Progenitor cell of endocrine pancreas (in vitro differentiated cells): ENCODE results near the gene ZNF134. TPM values are rescaled to one million over a fixed set of nuclear protein-coding genes. Genes with fewer than 3 reads are reported as not detected.

Experiments used
- DNase-seq: peaks from one replicate; pipeline ENCODE4 v3.0.0; 2021; ENCODE audit warnings: low spot score; ENCODE audit not compliant: unreplicated experiment
- H3K27ac Mint-ChIP-seq: 2 replicates; pipeline ENCODE4 v1.8.0; 2021; ENCODE audit warnings: mild to moderate bottlenecking, moderate library complexity, mixed read lengths
- H3K27me3 Mint-ChIP-seq: 2 replicates; pipeline ENCODE4 v1.8.0; 2021; ENCODE audit warnings: mixed read lengths
- H3K36me3 Mint-ChIP-seq: 2 replicates; pipeline ENCODE4 v1.8.0; 2022; ENCODE audit warnings: mixed read lengths; ENCODE audit not compliant: insufficient read depth
- H3K4me1 Mint-ChIP-seq: 2 replicates; pipeline ENCODE4 v1.8.0; 2021; ENCODE audit warnings: low read depth, mixed read lengths
- H3K4me3 Mint-ChIP-seq: 2 replicates; pipeline ENCODE4 v1.8.0; 2021; ENCODE audit warnings: low read depth, mild to moderate bottlenecking, moderate library complexity, mixed read lengths
- H3K9me3 Mint-ChIP-seq: 2 replicates; pipeline ENCODE4 v1.8.0; 2021; ENCODE audit warnings: low read depth, mixed read lengths
- total RNA-seq: library from RNA; stranded (reverse); gene quantifications from 2 replicates; pipeline ENCODE4 v1.2.1, GENCODE V29; 2021
- TF ChIP-seq, protein P1 (sequence below): fragments of 200-600 bp; sonication (generic); IDR thresholded peaks from one replicate; pipeline ENCODE4 v1.5.0; 2021; ENCODE audit warnings: antibody characterized with exemption, mild to moderate bottlenecking; ENCODE audit not compliant: unreplicated experiment

Gene ZNF134
- total RNA-seq, 1 donor from 2014 or later: 24.9 TPM

DNA sequence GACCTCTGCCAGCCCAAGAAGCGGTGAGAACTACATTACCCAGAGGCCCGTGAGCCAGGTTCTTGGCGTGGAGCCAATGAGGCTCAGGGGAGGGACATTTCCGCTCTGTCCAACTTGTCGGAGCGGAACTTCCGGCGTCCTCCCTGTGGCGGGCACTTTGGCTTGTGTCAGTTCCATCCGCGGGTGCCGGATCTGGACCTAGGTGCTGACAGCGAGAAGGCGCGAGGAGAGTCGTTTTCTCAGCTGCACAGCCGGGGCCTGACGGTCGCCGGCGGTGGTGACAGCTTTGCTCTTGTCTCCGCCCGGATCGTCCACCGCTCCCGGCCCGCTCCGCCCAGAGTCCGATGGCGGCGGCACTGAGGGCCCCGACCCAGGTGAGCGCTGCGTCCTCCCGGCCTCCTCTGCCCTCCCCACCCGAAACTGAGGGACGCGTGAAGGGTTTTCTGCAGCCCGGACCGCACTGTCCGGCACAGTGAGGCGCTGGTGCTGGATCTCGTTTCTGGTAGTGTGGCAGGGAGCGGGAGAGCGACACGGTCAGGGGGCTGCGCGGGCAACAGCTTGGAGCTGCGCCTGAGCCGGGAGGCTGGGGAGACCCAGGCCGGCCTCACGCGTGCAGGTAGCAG, 14.2 kb upstream of the ZNF134 start, which contains the start of gene ZNF530:
ZNF530 (plus strand) TSS at position 125 of the 623 bp plus-strand sequence. CDS start 4,461 bp downstream, outside the sequence.
- Mint-ChIP-seq H3K4me3 (peak within 1 kb of the TSS; percentile 83), H3K27ac (peak within 1 kb of the TSS; percentile 60), H3K9me3 (peaks cover 42% of the 10 kb centered on the region), H3K36me3 (peaks cover 28% of the 10 kb centered on the region), H3K4me1 (peaks cover 2% of the 10 kb centered on the region), H3K27me3 (no peaks in the 10 kb centered on the region)
- TF ChIP-seq, protein P1, sequence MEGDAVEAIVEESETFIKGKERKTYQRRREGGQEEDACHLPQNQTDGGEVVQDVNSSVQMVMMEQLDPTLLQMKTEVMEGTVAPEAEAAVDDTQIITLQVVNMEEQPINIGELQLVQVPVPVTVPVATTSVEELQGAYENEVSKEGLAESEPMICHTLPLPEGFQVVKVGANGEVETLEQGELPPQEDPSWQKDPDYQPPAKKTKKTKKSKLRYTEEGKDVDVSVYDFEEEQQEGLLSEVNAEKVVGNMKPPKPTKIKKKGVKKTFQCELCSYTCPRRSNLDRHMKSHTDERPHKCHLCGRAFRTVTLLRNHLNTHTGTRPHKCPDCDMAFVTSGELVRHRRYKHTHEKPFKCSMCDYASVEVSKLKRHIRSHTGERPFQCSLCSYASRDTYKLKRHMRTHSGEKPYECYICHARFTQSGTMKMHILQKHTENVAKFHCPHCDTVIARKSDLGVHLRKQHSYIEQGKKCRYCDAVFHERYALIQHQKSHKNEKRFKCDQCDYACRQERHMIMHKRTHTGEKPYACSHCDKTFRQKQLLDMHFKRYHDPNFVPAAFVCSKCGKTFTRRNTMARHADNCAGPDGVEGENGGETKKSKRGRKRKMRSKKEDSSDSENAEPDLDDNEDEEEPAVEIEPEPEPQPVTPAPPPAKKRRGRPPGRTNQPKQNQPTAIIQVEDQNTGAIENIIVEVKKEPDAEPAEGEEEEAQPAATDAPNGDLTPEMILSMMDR: no peak
- DNase-seq: peak; percentile 67

DNA sequence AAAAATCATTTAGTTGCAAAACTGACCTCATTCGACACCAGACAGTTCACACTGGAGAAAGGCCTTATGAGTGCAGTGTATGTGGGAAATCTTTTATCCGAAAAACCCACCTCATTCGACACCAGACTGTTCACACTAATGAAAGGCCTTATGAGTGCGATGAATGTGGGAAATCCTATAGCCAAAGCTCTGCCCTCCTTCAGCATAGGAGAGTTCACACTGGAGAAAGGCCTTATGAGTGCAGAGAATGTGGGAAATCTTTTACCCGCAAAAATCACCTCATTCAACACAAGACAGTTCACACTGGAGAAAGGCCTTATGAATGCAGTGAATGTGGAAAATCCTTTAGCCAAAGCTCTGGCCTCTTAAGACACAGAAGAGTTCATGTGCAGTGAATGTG, 7.1 kb upstream of the ZNF134 start:
- H3K36me3 Mint-ChIP-seq: peaks cover 56% of the 10 kb centered on the region
- H3K27ac Mint-ChIP-seq: no peak overlapping the region
- H3K4me1 Mint-ChIP-seq: no peaks in the 10 kb centered on the region
- H3K9me3 Mint-ChIP-seq: peaks cover 30% of the 10 kb centered on the region
- H3K27me3 Mint-ChIP-seq: no peaks in the 10 kb centered on the region
- TF ChIP-seq, protein P1: no peak
- H3K4me3 Mint-ChIP-seq: no peak overlapping the region
- DNase-seq: no peak

DNA sequence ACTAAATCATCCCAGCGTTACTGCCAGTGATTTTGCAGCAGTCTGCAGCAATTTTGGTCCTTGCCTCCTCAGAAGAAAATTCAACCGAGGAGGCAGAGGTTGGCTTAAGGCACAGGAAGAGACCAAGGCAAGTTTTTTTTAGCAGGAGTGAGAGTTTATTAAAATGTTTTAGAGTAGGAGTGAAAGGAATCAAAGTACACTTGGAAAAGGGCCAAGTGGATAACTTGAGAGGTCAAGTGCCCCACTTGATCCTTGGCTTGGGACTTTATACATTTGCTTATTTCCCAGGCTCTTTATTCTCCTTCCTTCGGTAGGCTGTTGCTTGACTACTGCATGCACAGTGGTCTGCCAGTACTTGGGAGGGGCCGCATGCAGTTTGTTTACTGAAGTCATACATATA, 2.9 kb upstream of the ZNF134 start:
- TF ChIP-seq, protein P1: no peak
- H3K9me3 Mint-ChIP-seq: peaks cover 24% of the 10 kb centered on the region
- H3K27ac Mint-ChIP-seq: no peak overlapping the region
- no peaks in the 10 kb centered on the region for H3K27me3 Mint-ChIP-seq
- H3K4me1 Mint-ChIP-seq: peaks cover 7% of the 10 kb centered on the region
- DNase-seq: no peak
- no peak overlapping the region for H3K4me3 Mint-ChIP-seq
- peaks cover 43% of the 10 kb centered on the region for H3K36me3 Mint-ChIP-seq

DNA sequence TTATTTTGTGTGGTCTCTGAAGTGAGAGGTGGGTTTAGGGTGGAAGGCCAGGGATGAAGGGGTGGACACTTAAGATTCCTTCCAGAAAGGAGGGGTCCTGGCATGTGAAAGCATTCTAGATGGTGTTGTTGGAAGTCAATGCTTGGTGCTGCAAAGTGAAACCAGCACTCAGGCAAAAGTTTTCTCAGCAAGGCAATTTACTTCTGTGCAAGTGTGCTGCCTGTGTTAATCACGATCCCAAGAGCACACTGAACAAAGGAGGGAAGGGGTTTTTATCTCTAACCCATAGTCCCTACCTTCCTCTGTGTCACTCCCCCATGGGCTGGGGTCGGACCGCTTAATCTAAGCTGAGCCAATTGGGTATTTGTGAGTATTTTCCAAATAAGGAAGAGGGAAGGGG, 1.3 kb downstream of the ZNF134 start:
- no peaks in the 10 kb centered on the region for H3K27me3 Mint-ChIP-seq
- peaks cover 7% of the 10 kb centered on the region for H3K4me1 Mint-ChIP-seq
- H3K4me3 Mint-ChIP-seq: peak overlapping the region; percentile 95
- peaks cover 63% of the 10 kb centered on the region for H3K36me3 Mint-ChIP-seq
- no peak for DNase-seq
- peak overlapping the region; percentile 98 for H3K27ac Mint-ChIP-seq
- H3K9me3 Mint-ChIP-seq: peaks cover 51% of the 10 kb centered on the region
- TF ChIP-seq, protein P1: no peak

DNA sequence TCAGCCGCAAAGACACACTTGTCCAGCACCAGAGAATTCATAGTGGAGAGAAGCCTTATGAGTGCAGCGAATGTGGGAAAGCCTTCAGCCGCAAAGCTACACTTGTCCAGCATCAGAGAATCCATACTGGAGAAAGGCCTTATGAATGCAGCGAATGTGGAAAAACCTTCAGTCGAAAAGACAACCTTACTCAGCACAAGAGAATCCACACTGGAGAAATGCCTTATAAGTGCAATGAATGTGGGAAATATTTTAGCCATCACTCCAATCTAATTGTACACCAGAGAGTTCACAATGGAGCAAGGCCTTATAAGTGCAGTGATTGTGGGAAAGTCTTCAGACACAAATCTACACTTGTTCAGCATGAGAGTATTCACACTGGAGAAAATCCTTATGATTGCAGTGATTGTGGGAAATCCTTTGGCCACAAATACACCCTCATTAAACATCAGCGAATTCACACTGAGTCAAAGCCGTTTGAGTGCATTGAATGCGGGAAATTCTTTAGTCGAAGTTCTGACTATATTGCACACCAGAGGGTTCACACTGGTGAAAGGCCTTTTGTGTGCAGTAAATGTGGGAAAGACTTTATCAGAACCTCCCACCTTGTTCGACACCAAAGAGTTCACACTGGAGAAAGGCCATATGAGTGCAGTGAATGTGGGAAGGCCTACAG, 6.8 kb downstream of the ZNF134 start:
- Mint-ChIP-seq H3K36me3 (peaks cover 96% of the 10 kb centered on the region), H3K27me3 (no peaks in the 10 kb centered on the region), H3K4me1 (no peaks in the 10 kb centered on the region), H3K27ac (peak overlapping the region; percentile 88), H3K4me3 (no peak overlapping the region), H3K9me3 (peaks cover 70% of the 10 kb centered on the region)
- TF ChIP-seq, protein P1: no peak
- DNase-seq: no peak
